Measurements from ENCODE around the gene GAS2. TPM values are rescaled to one million over a fixed set of nuclear protein-coding genes. Genes with fewer than 3 reads are reported as not detected.

The GAS2 gene
- total RNA-seq, 2 donors from 2014 or later, result 4.2 to 7.0 TPM

- H3K27me3 ChIP-seq (replicated peaks; ENCODE audit: insufficient read depth), result no peaks in the 10 kb centered on the region
- 73% methylated on average over 1 of the region's 1 CpG for WGBS
- no peaks in the 10 kb centered on the region for H3K4me1 ChIP-seq (replicated peaks)
- H3K9me3 ChIP-seq, result no peaks in the 10 kb centered on the region
- no peak for DNase-seq (ENCODE audit: low spot score)
- H3K4me3 ChIP-seq, result no peak overlapping the region
- intact Hi-C loops (cut with DNase I), result no loop called here
- no peak overlapping the region for H3K27ac ChIP-seq
- TF ChIP-seq POLR2A (IDR thresholded peaks at IDR 0.05) (no peak), CTCF (IDR thresholded peaks at IDR 0.05) (no peak), POLR2AphosphoS5 (IDR thresholded peaks at IDR 0.05) (no peak)
- no peaks in the 10 kb centered on the region for H3K36me3 ChIP-seq
These were observed 33.0 kb downstream of the GAS2 start for GRCh38 chr11:22699388-22699787.

GRCh38 chr11:22702031-22702430 is 35.6 kb downstream of the GAS2 start:
- H3K4me1 ChIP-seq (replicated peaks), result no peaks in the 10 kb centered on the region
- H3K27me3 ChIP-seq (replicated peaks; ENCODE audit: insufficient read depth), result no peaks in the 10 kb centered on the region
- H3K36me3 ChIP-seq, result no peaks in the 10 kb centered on the region
- no peak for DNase-seq (ENCODE audit: low spot score)
- TF ChIP-seq CTCF (IDR thresholded peaks at IDR 0.05) (no peak), POLR2A (IDR thresholded peaks at IDR 0.05) (no peak), POLR2AphosphoS5 (IDR thresholded peaks at IDR 0.05) (no peak)
- H3K4me3 ChIP-seq, result no peak overlapping the region
- intact Hi-C loops (cut with DNase I), result no loop called here
- no peak overlapping the region for H3K27ac ChIP-seq
- no peaks in the 10 kb centered on the region for H3K9me3 ChIP-seq

- H3K9me3 ChIP-seq, result no peaks in the 10 kb centered on the region
- H3K27ac ChIP-seq, result no peak overlapping the region
- peak; percentile 7 for DNase-seq (ENCODE audit: low spot score)
- H3K4me1 ChIP-seq (replicated peaks), result no peaks in the 10 kb centered on the region
- no peak overlapping the region for H3K4me3 ChIP-seq
- intact Hi-C loops (cut with DNase I), result no loop called here
- 46% methylated on average over 3 of the region's 3 CpGs for WGBS
- no peaks in the 10 kb centered on the region for H3K36me3 ChIP-seq
- TF ChIP-seq POLR2AphosphoS5 (IDR thresholded peaks at IDR 0.05) (peak; percentile 45), CTCF (IDR thresholded peaks at IDR 0.05) (no peak)
- no peaks in the 10 kb centered on the region for H3K27me3 ChIP-seq (replicated peaks; ENCODE audit: insufficient read depth)
These were observed 36.6 kb downstream of the GAS2 start for GRCh38 chr11:22703040-22703439.

GRCh38 chr11:22703591-22703990 is 37.2 kb downstream of the GAS2 start:
- H3K27ac ChIP-seq, result no peak overlapping the region
- H3K9me3 ChIP-seq, result no peaks in the 10 kb centered on the region
- intact Hi-C loops (cut with DNase I), result no loop called here
- DNase-seq (ENCODE audit: low spot score), result no peak
- no peaks in the 10 kb centered on the region for H3K4me1 ChIP-seq (replicated peaks)
- no peak overlapping the region for H3K4me3 ChIP-seq
- no peaks in the 10 kb centered on the region for H3K36me3 ChIP-seq
- TF ChIP-seq POLR2A (IDR thresholded peaks at IDR 0.05) (no peak), CTCF (IDR thresholded peaks at IDR 0.05) (no peak), POLR2AphosphoS5 (IDR thresholded peaks at IDR 0.05) (no peak)
- 55% methylated on average over 2 of the region's 2 CpGs for WGBS
- H3K27me3 ChIP-seq (replicated peaks; ENCODE audit: insufficient read depth), result no peaks in the 10 kb centered on the region

- Histone ChIP-seq H3K27ac (no peak overlapping the region), H3K4me3 (no peak overlapping the region), H3K4me1 (replicated peaks) (no peaks in the 10 kb centered on the region), H3K27me3 (replicated peaks; ENCODE audit: insufficient read depth) (no peaks in the 10 kb centered on the region), H3K9me3 (no peaks in the 10 kb centered on the region), H3K36me3 (no peaks in the 10 kb centered on the region)
- DNase-seq (ENCODE audit: low spot score), result no peak
- intact Hi-C loops (cut with DNase I), result no loop called here
- whole genome bisulfite sequencing, result 77% methylated on average over 3 of the region's 3 CpGs
- no peak for TF ChIP-seq POLR2A (IDR thresholded peaks at IDR 0.05)
- no peak for TF ChIP-seq POLR2AphosphoS5 (IDR thresholded peaks at IDR 0.05)
These were observed 40.9 kb downstream of the GAS2 start for GRCh38 chr11:22707119-22707899.

Data from prostate gland (tissue), 2 donors.